ENCODE data around the gene ANKRD28.
"Not testable (repeated sequence)": the region's sequence is repeated elsewhere in the genome, so short reads cannot be mapped to it uniquely, and the experiment has no call there.

The ANKRD28 gene

DNA sequence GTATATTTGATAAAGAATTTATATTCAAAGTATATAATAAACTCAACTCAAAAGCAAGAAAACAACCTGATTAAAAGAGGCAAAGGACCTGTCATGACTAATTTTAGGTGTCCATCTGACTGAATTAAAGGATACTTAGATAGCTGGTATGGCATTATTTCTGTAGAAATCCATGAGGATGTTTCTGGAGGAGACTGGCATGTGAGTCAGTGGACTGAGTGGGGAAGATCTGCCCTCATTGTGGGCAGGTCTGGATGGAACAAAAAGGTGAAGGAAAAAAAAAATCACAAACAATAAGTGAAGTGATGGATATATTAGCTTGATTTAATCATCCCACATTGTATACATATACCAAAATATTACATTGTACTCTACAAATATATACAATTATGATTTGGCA is 16.6 kb downstream of the ANKRD28 start:
- peaks cover 25% of the 10 kb centered on the region for H3K4me1 ChIP-seq (ENCODE audit: insufficient read depth, low read length, poor library complexity, severe bottlenecking)
- H3F3A ChIP-seq (ENCODE audit: low read depth), result no peaks in the 10 kb centered on the region
- no peak overlapping the region for H3K9ac ChIP-seq (ENCODE audit: low read depth, low read length, poor library complexity, severe bottlenecking)
- H3K79me2 ChIP-seq (ENCODE audit: insufficient read depth, low read length), result peaks cover 100% of the 10 kb centered on the region
- H3K36me3 ChIP-seq (ENCODE audit: insufficient read depth, low read length), result peaks cover 62% of the 10 kb centered on the region
- H3K9me3 ChIP-seq (ENCODE audit: insufficient read depth, low read depth, low read length), result no peaks in the 10 kb centered on the region
- H3K27me3 ChIP-seq (ENCODE audit: insufficient read depth, low read length, poor library complexity, severe bottlenecking), result no peaks in the 10 kb centered on the region
- peaks cover 86% of the 10 kb centered on the region for H4K20me1 ChIP-seq (ENCODE audit: insufficient read depth, low read length, poor library complexity, severe bottlenecking)
- no peak overlapping the region for H3K4me3 ChIP-seq (ENCODE audit: low read length, poor library complexity, severe bottlenecking)
- TF ChIP-seq EZH2phosphoT487 (IDR thresholded peaks at IDR 0.05; ENCODE audit: borderline replicate concordance) (no peak), CTCF (conservative IDR thresholded peaks at IDR 0.05; ENCODE audit: low read length) (no peak)
- H3K4me2 ChIP-seq (ENCODE audit: low read depth, low read length, poor library complexity, severe bottlenecking), result no peak overlapping the region
- no peaks in the 10 kb centered on the region for H3K9me2 ChIP-seq (replicated peaks; ENCODE audit: low read depth, low read length)
- no peak overlapping the region for H2AFZ ChIP-seq (ENCODE audit: low read length)

DNA sequence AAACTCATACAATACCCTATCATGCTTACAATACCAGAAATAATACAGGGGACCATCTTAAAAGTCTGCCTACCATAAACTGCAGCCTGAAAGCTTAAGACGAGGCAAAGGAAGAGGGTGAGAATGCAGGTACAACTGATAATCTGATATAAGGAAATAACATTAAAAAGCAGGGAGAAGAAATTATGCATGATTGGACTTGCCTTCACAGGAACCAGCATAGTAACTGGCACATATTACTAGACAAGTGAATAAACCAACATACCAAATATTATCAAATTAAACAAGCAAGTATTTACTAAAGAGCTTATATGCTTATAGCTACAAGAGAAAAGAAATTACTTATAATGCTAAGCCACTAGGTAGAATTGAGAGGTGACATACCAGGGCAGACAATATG is 18.7 kb downstream of the ANKRD28 start:
- Histone ChIP-seq H3K79me2 (ENCODE audit: insufficient read depth, low read length) (peaks cover 100% of the 10 kb centered on the region), H3K4me2 (ENCODE audit: low read depth, low read length, poor library complexity, severe bottlenecking) (no peak overlapping the region), H3K27me3 (ENCODE audit: insufficient read depth, low read length, poor library complexity, severe bottlenecking) (no peaks in the 10 kb centered on the region), H3F3A (ENCODE audit: low read depth) (no peaks in the 10 kb centered on the region), H2AFZ (ENCODE audit: low read length) (no peak overlapping the region), H3K4me1 (ENCODE audit: insufficient read depth, low read length, poor library complexity, severe bottlenecking) (peaks cover 16% of the 10 kb centered on the region), H3K9ac (ENCODE audit: low read depth, low read length, poor library complexity, severe bottlenecking) (no peak overlapping the region), H3K36me3 (ENCODE audit: insufficient read depth, low read length) (peaks cover 55% of the 10 kb centered on the region), H3K9me3 (ENCODE audit: insufficient read depth, low read depth, low read length) (no peaks in the 10 kb centered on the region), H3K4me3 (ENCODE audit: low read length, poor library complexity, severe bottlenecking) (no peak overlapping the region), H3K9me2 (replicated peaks; ENCODE audit: low read depth, low read length) (no peaks in the 10 kb centered on the region), H4K20me1 (ENCODE audit: insufficient read depth, low read length, poor library complexity, severe bottlenecking) (peaks cover 75% of the 10 kb centered on the region)
- TF ChIP-seq EZH2phosphoT487 (IDR thresholded peaks at IDR 0.05; ENCODE audit: borderline replicate concordance), result no peak
- no peak for TF ChIP-seq CTCF (conservative IDR thresholded peaks at IDR 0.05; ENCODE audit: low read length)

GRCh38 chr3:15778332-15778858 is 19.4 kb downstream of the ANKRD28 start:
- Histone ChIP-seq H3F3A (ENCODE audit: low read depth) (no peaks in the 10 kb centered on the region), H3K4me1 (ENCODE audit: insufficient read depth, low read length, poor library complexity, severe bottlenecking) (peaks cover 9% of the 10 kb centered on the region), H2AFZ (ENCODE audit: low read length) (no peak overlapping the region), H3K27me3 (ENCODE audit: insufficient read depth, low read length, poor library complexity, severe bottlenecking) (no peaks in the 10 kb centered on the region), H4K20me1 (ENCODE audit: insufficient read depth, low read length, poor library complexity, severe bottlenecking) (peaks cover 71% of the 10 kb centered on the region), H3K79me2 (ENCODE audit: insufficient read depth, low read length) (peaks cover 100% of the 10 kb centered on the region), H3K4me3 (ENCODE audit: low read length, poor library complexity, severe bottlenecking) (no peak overlapping the region), H3K9ac (ENCODE audit: low read depth, low read length, poor library complexity, severe bottlenecking) (no peak overlapping the region), H3K9me3 (ENCODE audit: insufficient read depth, low read depth, low read length) (no peaks in the 10 kb centered on the region), H3K4me2 (ENCODE audit: low read depth, low read length, poor library complexity, severe bottlenecking) (no peak overlapping the region), H3K9me2 (replicated peaks; ENCODE audit: low read depth, low read length) (no peaks in the 10 kb centered on the region), H3K36me3 (ENCODE audit: insufficient read depth, low read length) (peaks cover 52% of the 10 kb centered on the region)
- TF ChIP-seq CTCF (conservative IDR thresholded peaks at IDR 0.05; ENCODE audit: low read length) (no peak), EZH2phosphoT487 (IDR thresholded peaks at IDR 0.05; ENCODE audit: borderline replicate concordance) (no peak)

GRCh38 chr3:15774931-15775560 is 22.7 kb downstream of the ANKRD28 start:
- H2AFZ ChIP-seq (ENCODE audit: low read length); H3K4me2 ChIP-seq (ENCODE audit: low read depth, low read length, poor library complexity, severe bottlenecking); H3K4me1 ChIP-seq (ENCODE audit: insufficient read depth, low read length, poor library complexity, severe bottlenecking); H3K27me3 ChIP-seq (ENCODE audit: insufficient read depth, low read length, poor library complexity, severe bottlenecking); H3K9me3 ChIP-seq (ENCODE audit: insufficient read depth, low read depth, low read length); H3K9me2 ChIP-seq (replicated peaks; ENCODE audit: low read depth, low read length); H3K9ac ChIP-seq (ENCODE audit: low read depth, low read length, poor library complexity, severe bottlenecking); H3F3A ChIP-seq (ENCODE audit: low read depth); H3K4me3 ChIP-seq (ENCODE audit: low read length, poor library complexity, severe bottlenecking): not testable (repeated sequence)
- H4K20me1 ChIP-seq (ENCODE audit: insufficient read depth, low read length, poor library complexity, severe bottlenecking), result peaks cover 65% of the 10 kb centered on the region
- H3K79me2 ChIP-seq (ENCODE audit: insufficient read depth, low read length), result peaks cover 99% of the 10 kb centered on the region
- H3K36me3 ChIP-seq (ENCODE audit: insufficient read depth, low read length), result peaks cover 39% of the 10 kb centered on the region
